KMS-11 (cell line): ENCODE measurements around the gene SPATA3.

Experiments used
- H2AFZ ChIP-seq: fragments of 200-600 bp; sonication (generic); 2 replicates; pipeline ENCODE4 v1.6.1; 2016; ENCODE audit warnings: antibody characterized with exemption, mixed run types, low read depth
- H3K27ac ChIP-seq: fragments of 200-600 bp; sonication (generic); 2 replicates; pipeline ENCODE4 v1.6.1; 2016; ENCODE audit warnings: mild to moderate bottlenecking, mixed run types
- H3K27me3 ChIP-seq: fragments of 200-600 bp; sonication (generic); 2 replicates; pipeline ENCODE4 v1.6.1; 2017; ENCODE audit warnings: mild to moderate bottlenecking, low read depth, mixed run types, moderate library complexity; ENCODE audit not compliant: insufficient read depth
- H3K36me3 ChIP-seq: fragments of 200-600 bp; sonication (generic); 2 replicates; pipeline ENCODE4 v1.6.1; 2017; ENCODE audit warnings: mild to moderate bottlenecking, mixed run types; ENCODE audit not compliant: insufficient read depth
- H3K4me1 ChIP-seq: fragments of 200-600 bp; sonication (generic); 2 replicates; pipeline ENCODE4 v1.6.1; 2016; ENCODE audit warnings: mild to moderate bottlenecking, low read depth, mixed run types; ENCODE audit not compliant: poor library complexity, severe bottlenecking
- H3K4me2 ChIP-seq: fragments of 200-600 bp; sonication (generic); 2 replicates; pipeline ENCODE4 v1.7.0; 2016; ENCODE audit warnings: mild to moderate bottlenecking, mixed run types
- H3K4me3 ChIP-seq: fragments of 200-600 bp; sonication (generic); IDR thresholded peaks from 2 replicates; pipeline ENCODE4 v1.6.1; 2017; ENCODE audit warnings: low read depth, low read length, mixed read lengths; ENCODE audit not compliant: insufficient read depth
- H3K79me2 ChIP-seq: fragments of 200-600 bp; sonication (generic); 2 replicates; pipeline ENCODE4 v1.6.1; 2016; ENCODE audit warnings: low read depth, mixed run types; ENCODE audit not compliant: insufficient read depth
- H3K9ac ChIP-seq: fragments of 200-600 bp; sonication (generic); 2 replicates; pipeline ENCODE4 v1.6.1; 2016; ENCODE audit warnings: mild to moderate bottlenecking, mixed run types
- H4K20me1 ChIP-seq: fragments of 200-600 bp; sonication (generic); 2 replicates; pipeline ENCODE4 v1.6.1; 2016; ENCODE audit warnings: mild to moderate bottlenecking, mixed run types; ENCODE audit not compliant: insufficient read depth
- TF ChIP-seq, protein P1 (sequence below): fragments of 200-600 bp; sonication (generic); conservative IDR thresholded peaks from 2 replicates; pipeline ENCODE4 v1.6.1; 2017; ENCODE audit warnings: low read depth, mild to moderate bottlenecking, antibody characterized with exemption, low read length, moderate library complexity, mixed read lengths

The SPATA3 gene

GRCh38 chr2:230949966-230950873, 45.7 kb upstream of the SPATA3 start:
- Histone ChIP-seq H3K27ac (no peak overlapping the region), H3K9ac (no peak overlapping the region), H3K79me2 (no peaks in the 10 kb centered on the region), H3K27me3 (no peaks in the 10 kb centered on the region), H2AFZ (no peak overlapping the region), H3K4me1 (peaks cover 29% of the 10 kb centered on the region), H3K4me2 (no peak overlapping the region), H3K36me3 (no peaks in the 10 kb centered on the region), H3K4me3 (no peak overlapping the region), H4K20me1 (no peaks in the 10 kb centered on the region)
- TF ChIP-seq, protein P1, sequence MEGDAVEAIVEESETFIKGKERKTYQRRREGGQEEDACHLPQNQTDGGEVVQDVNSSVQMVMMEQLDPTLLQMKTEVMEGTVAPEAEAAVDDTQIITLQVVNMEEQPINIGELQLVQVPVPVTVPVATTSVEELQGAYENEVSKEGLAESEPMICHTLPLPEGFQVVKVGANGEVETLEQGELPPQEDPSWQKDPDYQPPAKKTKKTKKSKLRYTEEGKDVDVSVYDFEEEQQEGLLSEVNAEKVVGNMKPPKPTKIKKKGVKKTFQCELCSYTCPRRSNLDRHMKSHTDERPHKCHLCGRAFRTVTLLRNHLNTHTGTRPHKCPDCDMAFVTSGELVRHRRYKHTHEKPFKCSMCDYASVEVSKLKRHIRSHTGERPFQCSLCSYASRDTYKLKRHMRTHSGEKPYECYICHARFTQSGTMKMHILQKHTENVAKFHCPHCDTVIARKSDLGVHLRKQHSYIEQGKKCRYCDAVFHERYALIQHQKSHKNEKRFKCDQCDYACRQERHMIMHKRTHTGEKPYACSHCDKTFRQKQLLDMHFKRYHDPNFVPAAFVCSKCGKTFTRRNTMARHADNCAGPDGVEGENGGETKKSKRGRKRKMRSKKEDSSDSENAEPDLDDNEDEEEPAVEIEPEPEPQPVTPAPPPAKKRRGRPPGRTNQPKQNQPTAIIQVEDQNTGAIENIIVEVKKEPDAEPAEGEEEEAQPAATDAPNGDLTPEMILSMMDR, result no peak

- Histone ChIP-seq H3K4me1 (peaks cover 36% of the 10 kb centered on the region), H3K79me2 (no peaks in the 10 kb centered on the region), H3K27me3 (no peaks in the 10 kb centered on the region), H3K36me3 (no peaks in the 10 kb centered on the region), H3K9ac (no peak overlapping the region), H3K4me3 (no peak overlapping the region), H3K27ac (no peak overlapping the region), H2AFZ (no peak overlapping the region), H4K20me1 (no peaks in the 10 kb centered on the region), H3K4me2 (no peak overlapping the region)
- TF ChIP-seq, protein P1, result no peak
Measured at GRCh38 chr2:230950874-230951339, 45.0 kb upstream of the SPATA3 start.

DNA sequence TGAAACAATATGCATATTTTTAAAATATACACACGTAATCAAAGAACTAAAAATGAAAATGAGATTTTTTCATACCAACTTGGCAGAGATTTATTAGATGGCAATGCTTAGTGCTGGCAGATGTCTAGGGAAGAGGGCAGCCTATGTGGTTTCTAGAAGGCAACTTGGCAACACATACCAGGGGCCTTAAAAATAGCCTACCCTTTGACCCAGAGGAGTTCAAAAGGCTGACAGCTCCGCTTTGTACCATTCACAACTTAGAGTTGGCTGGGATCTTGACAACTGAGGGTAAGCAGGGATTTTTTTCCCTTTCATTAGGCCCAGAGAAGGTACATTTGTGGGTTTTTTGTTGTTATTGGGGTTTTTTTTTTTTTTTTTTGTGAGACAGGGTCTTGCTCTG, 44.5 kb upstream of the SPATA3 start:
- H2AFZ ChIP-seq, result no peak overlapping the region
- H3K9ac ChIP-seq, result no peak overlapping the region
- H3K4me3 ChIP-seq, result no peak overlapping the region
- no peaks in the 10 kb centered on the region for H4K20me1 ChIP-seq
- no peak overlapping the region for H3K27ac ChIP-seq
- TF ChIP-seq, protein P1, result no peak
- no peaks in the 10 kb centered on the region for H3K27me3 ChIP-seq
- no peaks in the 10 kb centered on the region for H3K36me3 ChIP-seq
- peaks cover 41% of the 10 kb centered on the region for H3K4me1 ChIP-seq
- H3K79me2 ChIP-seq, result no peaks in the 10 kb centered on the region
- H3K4me2 ChIP-seq, result no peak overlapping the region

- no peaks in the 10 kb centered on the region for H3K27me3 ChIP-seq
- no peak overlapping the region for H3K9ac ChIP-seq
- no peak overlapping the region for H3K27ac ChIP-seq
- H3K4me2 ChIP-seq, result no peak overlapping the region
- no peak overlapping the region for H3K4me3 ChIP-seq
- peaks cover 45% of the 10 kb centered on the region for H3K4me1 ChIP-seq
- H3K36me3 ChIP-seq, result no peaks in the 10 kb centered on the region
- H3K79me2 ChIP-seq, result no peaks in the 10 kb centered on the region
- H4K20me1 ChIP-seq, result no peaks in the 10 kb centered on the region
- TF ChIP-seq, protein P1, result no peak
- H2AFZ ChIP-seq, result no peak overlapping the region
Measured at GRCh38 chr2:230952226-230952956, 43.5 kb upstream of the SPATA3 start.
